HFFc6 (cell line): ENCODE results near the gene EPB41. TPM values are rescaled to one million over a fixed set of nuclear protein-coding genes. Genes with fewer than 3 reads are reported as not detected.

ENCODE experiments used
- DNase-seq: peaks from one replicate; pipeline ENCODE4 v3.0.0-alpha.2; 2018
- H3K27ac Mint-ChIP-seq: 2 replicates; pipeline ENCODE4 v1.8.0; 2020; ENCODE audit warnings: mild to moderate bottlenecking, mixed read lengths
- H3K27me3 Mint-ChIP-seq: 2 replicates; pipeline ENCODE4 v1.8.0; 2021; ENCODE audit warnings: mild to moderate bottlenecking, moderate library complexity, mixed read lengths; ENCODE audit not compliant: insufficient read depth
- H3K36me3 Mint-ChIP-seq: 2 replicates; pipeline ENCODE4 v1.8.0; 2021; ENCODE audit warnings: low read depth, mixed read lengths
- H3K4me1 Mint-ChIP-seq: 2 replicates; pipeline ENCODE4 v1.8.0; 2020; ENCODE audit warnings: low read depth, mixed read lengths
- H3K4me3 Mint-ChIP-seq: 2 replicates; pipeline ENCODE4 v1.8.0; 2020; ENCODE audit warnings: mild to moderate bottlenecking, moderate library complexity, mixed read lengths
- H3K9me3 Mint-ChIP-seq: 2 replicates; pipeline ENCODE4 v1.8.0; 2020; ENCODE audit warnings: mild to moderate bottlenecking, mixed read lengths
- CTCF ChIP-seq: fragments of 200-600 bp; sonication (generic); IDR thresholded peaks from 2 replicates; pipeline ENCODE4 v1.5.0; 2021; ENCODE audit warnings: antibody characterized with exemption, mild to moderate bottlenecking
- total RNA-seq, 6 experiments: library from RNA; stranded (reverse); fragmentation: NEBNext Ultra II Directional; extraction: Animal tissue kit (Norgen Biotek cat#: 25700); gene quantifications; 2 replicates in 1 of 6; 3 replicates in 5 of 6; pipeline ENCODE4 v1.2.3, GENCODE V29; 2021

Gene EPB41
- total RNA-seq, 6 experiments from 2014 or later, result 2.4 to 8.8 (median 3.4) TPM

GRCh38 chr1:29164588-29164987 lies 250.2 kb downstream of the EPB41 start:
- no peak for TF ChIP-seq CTCF
- Mint-ChIP-seq H3K4me3 (no peak overlapping the region), H3K27ac (peak overlapping the region; percentile 64), H3K36me3 (peaks cover 48% of the 10 kb centered on the region), H3K4me1 (peaks cover 64% of the 10 kb centered on the region), H3K9me3 (no peaks in the 10 kb centered on the region), H3K27me3 (peaks cover 2% of the 10 kb centered on the region; the same call in 1 of the 2 replicates)
- DNase-seq, result no peak

- H3K4me3 Mint-ChIP-seq, result no peak overlapping the region; the same call in 1 of the 2 replicates
- H3K27me3 Mint-ChIP-seq, result peaks cover 2% of the 10 kb centered on the region; the same call in 1 of the 2 replicates
- no peak for DNase-seq
- H3K4me1 Mint-ChIP-seq, result peaks cover 81% of the 10 kb centered on the region
- no peak for TF ChIP-seq CTCF
- H3K36me3 Mint-ChIP-seq, result peaks cover 58% of the 10 kb centered on the region
- peak overlapping the region; percentile 64 for H3K27ac Mint-ChIP-seq
- no peaks in the 10 kb centered on the region for H3K9me3 Mint-ChIP-seq
These were observed 252.0 kb downstream of the EPB41 start for GRCh38 chr1:29166291-29166878.

GRCh38 chr1:29167904-29168303 lies 253.5 kb downstream of the EPB41 start:
- Mint-ChIP-seq H3K27me3 (peaks cover 2% of the 10 kb centered on the region; the same call in 1 of the 2 replicates), H3K4me1 (peaks cover 84% of the 10 kb centered on the region), H3K36me3 (peaks cover 62% of the 10 kb centered on the region), H3K27ac (no peak overlapping the region), H3K4me3 (no peak overlapping the region), H3K9me3 (no peaks in the 10 kb centered on the region)
- no peak for TF ChIP-seq CTCF
- no peak for DNase-seq

Other genes starting within 250 kb of the EPB41 start
- 10 to 100 TPM; 11.1 to 13.2 (median 12.0) TPM for gene GMEB1, start 245.8 kb upstream of the EPB41 start, total RNA-seq
- gene YTHDF2, start 177.6 kb upstream of the EPB41 start, total RNA-seq, result 10 to 100 TPM; 66.9 to 88.2 (median 76.6) TPM
- gene OPRD1, start 102.4 kb upstream of the EPB41 start, total RNA-seq, result not detected
- 10 to 100 TPM; 12.7 to 15.4 (median 13.6) TPM for gene TMEM200B, start 209.3 kb downstream of the EPB41 start, total RNA-seq